ENCODE data around the gene MKX. TPM values are rescaled to one million over a fixed set of nuclear protein-coding genes. Genes with fewer than 3 reads are reported as not detected.

Gene MKX
- total RNA-seq, 1 donor from 2014 or later: 0.31 TPM

DNA sequence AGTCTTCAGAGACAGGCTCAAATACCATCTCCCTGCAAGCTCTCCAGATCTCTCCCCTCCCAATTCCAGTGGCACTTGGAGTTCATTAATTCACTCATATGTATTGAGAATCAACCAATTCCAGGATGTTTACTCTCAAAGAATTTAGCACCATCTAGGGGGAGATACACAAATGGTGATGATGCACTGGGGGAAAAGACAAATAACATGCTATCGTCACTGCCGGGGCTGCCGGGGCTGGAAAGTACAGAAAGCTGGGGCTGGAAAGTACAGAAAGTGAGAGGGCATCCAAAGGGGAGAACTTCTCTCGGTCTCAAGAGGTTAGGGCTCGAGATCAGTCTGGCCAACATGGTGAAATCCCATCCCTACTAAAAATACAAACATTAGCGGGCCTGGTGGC is 118.7 kb downstream of the MKX start:
- no peaks in the 10 kb centered on the region for H3K36me3 Mint-ChIP-seq (ENCODE audit: insufficient read depth)
- no peak overlapping the region for H3K4me3 Mint-ChIP-seq (ENCODE audit: low read depth)
- peaks cover 25% of the 10 kb centered on the region for H3K27me3 Mint-ChIP-seq
- H3K9me3 Mint-ChIP-seq (ENCODE audit: low read depth): no peaks in the 10 kb centered on the region
- TF ChIP-seq, protein P1, sequence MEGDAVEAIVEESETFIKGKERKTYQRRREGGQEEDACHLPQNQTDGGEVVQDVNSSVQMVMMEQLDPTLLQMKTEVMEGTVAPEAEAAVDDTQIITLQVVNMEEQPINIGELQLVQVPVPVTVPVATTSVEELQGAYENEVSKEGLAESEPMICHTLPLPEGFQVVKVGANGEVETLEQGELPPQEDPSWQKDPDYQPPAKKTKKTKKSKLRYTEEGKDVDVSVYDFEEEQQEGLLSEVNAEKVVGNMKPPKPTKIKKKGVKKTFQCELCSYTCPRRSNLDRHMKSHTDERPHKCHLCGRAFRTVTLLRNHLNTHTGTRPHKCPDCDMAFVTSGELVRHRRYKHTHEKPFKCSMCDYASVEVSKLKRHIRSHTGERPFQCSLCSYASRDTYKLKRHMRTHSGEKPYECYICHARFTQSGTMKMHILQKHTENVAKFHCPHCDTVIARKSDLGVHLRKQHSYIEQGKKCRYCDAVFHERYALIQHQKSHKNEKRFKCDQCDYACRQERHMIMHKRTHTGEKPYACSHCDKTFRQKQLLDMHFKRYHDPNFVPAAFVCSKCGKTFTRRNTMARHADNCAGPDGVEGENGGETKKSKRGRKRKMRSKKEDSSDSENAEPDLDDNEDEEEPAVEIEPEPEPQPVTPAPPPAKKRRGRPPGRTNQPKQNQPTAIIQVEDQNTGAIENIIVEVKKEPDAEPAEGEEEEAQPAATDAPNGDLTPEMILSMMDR (IDR thresholded peaks at IDR 0.05; ENCODE audit: unreplicated experiment): no peak
- DNase-seq (ENCODE audit: low spot score, unreplicated experiment): no peak
- H3K27ac Mint-ChIP-seq: no peak overlapping the region
- H3K4me1 Mint-ChIP-seq (ENCODE audit: low read depth): no peaks in the 10 kb centered on the region

DNA sequence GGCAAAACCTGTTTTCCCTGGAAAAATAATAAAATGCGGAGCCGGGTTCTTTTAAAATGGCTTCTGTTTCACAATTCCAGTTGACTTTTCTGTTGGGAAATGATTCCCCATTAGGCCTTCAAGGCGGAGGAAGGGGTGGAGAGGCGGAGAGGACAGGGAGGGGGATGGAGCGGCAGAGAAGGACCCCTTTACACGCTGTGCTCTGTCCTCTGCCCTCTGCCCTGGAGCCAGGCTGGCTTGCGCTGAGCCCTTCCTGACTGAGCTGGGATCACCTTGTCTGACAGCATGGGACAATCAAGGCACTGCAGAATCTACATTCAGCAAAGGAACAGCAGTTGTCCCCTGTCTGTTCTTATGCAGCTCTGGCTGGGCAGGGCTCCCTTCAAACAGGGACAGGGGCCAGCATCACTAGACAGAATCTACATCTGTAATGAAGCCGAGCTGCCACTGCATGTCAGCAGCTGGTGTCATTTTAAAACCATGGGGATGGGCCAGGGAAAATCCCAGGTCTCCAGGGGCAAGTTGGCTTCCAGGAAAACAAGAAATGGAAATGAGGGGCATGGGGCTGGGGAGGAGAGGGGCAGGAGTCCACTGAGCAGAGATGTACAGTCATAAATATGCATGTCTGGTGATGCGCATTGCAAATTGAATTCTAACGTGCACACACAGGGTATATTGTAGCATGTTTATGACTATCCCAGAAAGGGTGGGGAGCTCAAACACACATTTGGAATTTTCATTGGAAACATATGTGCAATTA is 120.0 kb downstream of the MKX start:
- H3K36me3 Mint-ChIP-seq (ENCODE audit: insufficient read depth): no peaks in the 10 kb centered on the region
- H3K27ac Mint-ChIP-seq: no peak overlapping the region
- no peak overlapping the region for H3K4me3 Mint-ChIP-seq (ENCODE audit: low read depth)
- TF ChIP-seq, protein P1 (IDR thresholded peaks at IDR 0.05; ENCODE audit: unreplicated experiment): no peak
- peaks cover 26% of the 10 kb centered on the region for H3K27me3 Mint-ChIP-seq
- no peaks in the 10 kb centered on the region for H3K4me1 Mint-ChIP-seq (ENCODE audit: low read depth)
- no peaks in the 10 kb centered on the region for H3K9me3 Mint-ChIP-seq (ENCODE audit: low read depth)
- no peak for DNase-seq (ENCODE audit: low spot score, unreplicated experiment)

DNA sequence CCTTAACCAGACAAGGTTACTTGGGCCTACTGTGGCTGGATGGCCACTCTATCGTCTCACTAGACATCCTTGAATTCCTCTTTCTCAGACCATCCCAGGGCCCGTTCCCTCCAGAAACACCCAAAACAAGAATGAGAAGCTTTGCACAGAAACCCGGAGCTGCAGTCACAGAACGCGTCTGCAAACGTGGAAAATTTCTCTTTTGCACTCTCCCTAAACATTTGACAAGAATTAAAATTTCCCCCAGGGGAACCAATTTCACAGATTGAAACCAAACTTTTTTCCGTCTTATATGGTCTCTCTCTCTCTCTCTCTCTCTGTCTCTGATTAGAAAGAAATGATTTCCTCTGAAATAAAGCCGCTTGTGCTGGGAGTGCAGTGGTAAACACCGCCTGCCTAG is 120.7 kb downstream of the MKX start:
- DNase-seq (ENCODE audit: low spot score, unreplicated experiment): no peak
- TF ChIP-seq, protein P1 (IDR thresholded peaks at IDR 0.05; ENCODE audit: unreplicated experiment): no peak
- Mint-ChIP-seq H3K4me1 (ENCODE audit: low read depth) (no peaks in the 10 kb centered on the region), H3K27ac (no peak overlapping the region), H3K27me3 (peaks cover 26% of the 10 kb centered on the region), H3K36me3 (ENCODE audit: insufficient read depth) (no peaks in the 10 kb centered on the region), H3K4me3 (ENCODE audit: low read depth) (no peak overlapping the region), H3K9me3 (ENCODE audit: low read depth) (no peaks in the 10 kb centered on the region)

Other genes with a start within 250 kb of the MKX start
- gene RAB18, start 241.5 kb downstream of the MKX start, total RNA-seq: 81.0 and 86.1 TPM in 2 replicates